Esophagus muscularis mucosa (tissue), 4 donors: ENCODE data around the gene CBL.
"Not testable (repeated sequence)": the region's sequence is repeated elsewhere in the genome, so short reads cannot be mapped to it uniquely, and the experiment has no call there.

Experiments used
- CTCF ChIP-seq, 3 experiments: fragments of 200-600 bp in 2 of 3; fragments of 450-650 bp in 1 of 3; sonication (generic) in 2 of 3; IDR thresholded peaks; one replicate each; pipeline ENCODE4 v1.5.1; 2017 to 2019; ENCODE audit warnings: antibody characterized with exemption in 3 of 3, mild to moderate bottlenecking in 2 of 3, moderate library complexity in 1 of 3
- EP300 ChIP-seq: sonication (generic); formaldehyde crosslinking; IDR thresholded peaks from one replicate; pipeline ENCODE4 v1.6.1; 2017; ENCODE audit warnings: antibody characterized with exemption
- POLR2A ChIP-seq: fragments of 450-650 bp; IDR thresholded peaks from one replicate; pipeline ENCODE4 v1.6.1; 2017; ENCODE audit warnings: antibody characterized with exemption, moderate library complexity, mild to moderate bottlenecking, low read depth
- POLR2AphosphoS5 ChIP-seq, 2 donors: sonication (generic); formaldehyde crosslinking; IDR thresholded peaks; one replicate each; pipeline ENCODE4 v1.6.1; 2017; ENCODE audit warnings: antibody characterized with exemption in 2 of 2

- not testable (repeated sequence) for TF ChIP-seq CTCF (IDR thresholded peaks at IDR 0.05); POLR2AphosphoS5 (IDR thresholded peaks at IDR 0.05); EP300; POLR2A
Observed at GRCh38 chr11:119201236-119201635, 4.9 kb upstream of the CBL start.
